Skeletal muscle tissue (tissue), 4 donors: ENCODE measurements around the gene METTL15. TPM values are rescaled to one million over a fixed set of nuclear protein-coding genes. Genes with fewer than 3 reads are reported as not detected.
"Not testable (repeated sequence)": the region's sequence is repeated elsewhere in the genome, so short reads cannot be mapped to it uniquely, and the experiment has no call there.

Experiments
- H3K27ac ChIP-seq: one replicate; pipeline ENCODE4 v1.7.0; 2013; ENCODE audit warnings: mild to moderate bottlenecking, low read depth, low read length, inconsistent platforms
- H3K27me3 ChIP-seq, 3 donors: one replicate each; pipeline ENCODE4 v1.7.0; 2013; ENCODE audit warnings: low read length in 3 of 3; ENCODE audit not compliant: control insufficient read depth in 3 of 3, insufficient read depth in 3 of 3
- H3K36me3 ChIP-seq, 3 donors: one replicate each; pipeline ENCODE4 v1.7.0; 2013; ENCODE audit warnings: low read length in 3 of 3; ENCODE audit not compliant: control insufficient read depth in 3 of 3, insufficient read depth in 3 of 3
- H3K4me1 ChIP-seq, 3 donors: one replicate each; pipeline ENCODE4 v1.7.0; 2013; ENCODE audit warnings: low read length in 3 of 3, mild to moderate bottlenecking in 3 of 3; ENCODE audit not compliant: control insufficient read depth in 3 of 3, insufficient read depth in 3 of 3
- H3K4me3 ChIP-seq, 3 donors: one replicate each; pipeline ENCODE4 v1.7.0; 2013; ENCODE audit warnings: low read length in 3 of 3
- H3K9ac ChIP-seq, 3 donors: one replicate each; pipeline ENCODE4 v1.7.0; 2013; ENCODE audit warnings: low read length in 3 of 3, mild to moderate bottlenecking in 3 of 3, moderate library complexity in 2 of 3, low read depth in 1 of 3
- H3K9me3 ChIP-seq, 3 donors: one replicate each; pipeline ENCODE4 v1.7.0; 2013; ENCODE audit warnings: low read length in 3 of 3; ENCODE audit not compliant: control insufficient read depth in 3 of 3
- total RNA-seq: library from RNA; depleted of rRNA; stranded (reverse); fragments of >200 nt; gene quantifications from one replicate; pipeline ENCODE4 v1.2.3, GENCODE V29; 2014
- donor health status: Osteomylitis.

The METTL15 gene, protein sequence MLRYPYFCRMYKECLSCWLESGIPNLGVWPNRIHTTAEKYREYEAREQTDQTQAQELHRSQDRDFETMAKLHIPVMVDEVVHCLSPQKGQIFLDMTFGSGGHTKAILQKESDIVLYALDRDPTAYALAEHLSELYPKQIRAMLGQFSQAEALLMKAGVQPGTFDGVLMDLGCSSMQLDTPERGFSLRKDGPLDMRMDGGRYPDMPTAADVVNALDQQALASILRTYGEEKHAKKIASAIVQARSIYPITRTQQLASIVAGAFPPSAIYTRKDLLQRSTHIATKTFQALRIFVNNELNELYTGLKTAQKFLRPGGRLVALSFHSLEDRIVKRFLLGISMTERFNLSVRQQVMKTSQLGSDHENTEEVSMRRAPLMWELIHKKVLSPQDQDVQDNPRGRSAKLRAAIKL
- total RNA-seq, result 21.9 TPM

DNA sequence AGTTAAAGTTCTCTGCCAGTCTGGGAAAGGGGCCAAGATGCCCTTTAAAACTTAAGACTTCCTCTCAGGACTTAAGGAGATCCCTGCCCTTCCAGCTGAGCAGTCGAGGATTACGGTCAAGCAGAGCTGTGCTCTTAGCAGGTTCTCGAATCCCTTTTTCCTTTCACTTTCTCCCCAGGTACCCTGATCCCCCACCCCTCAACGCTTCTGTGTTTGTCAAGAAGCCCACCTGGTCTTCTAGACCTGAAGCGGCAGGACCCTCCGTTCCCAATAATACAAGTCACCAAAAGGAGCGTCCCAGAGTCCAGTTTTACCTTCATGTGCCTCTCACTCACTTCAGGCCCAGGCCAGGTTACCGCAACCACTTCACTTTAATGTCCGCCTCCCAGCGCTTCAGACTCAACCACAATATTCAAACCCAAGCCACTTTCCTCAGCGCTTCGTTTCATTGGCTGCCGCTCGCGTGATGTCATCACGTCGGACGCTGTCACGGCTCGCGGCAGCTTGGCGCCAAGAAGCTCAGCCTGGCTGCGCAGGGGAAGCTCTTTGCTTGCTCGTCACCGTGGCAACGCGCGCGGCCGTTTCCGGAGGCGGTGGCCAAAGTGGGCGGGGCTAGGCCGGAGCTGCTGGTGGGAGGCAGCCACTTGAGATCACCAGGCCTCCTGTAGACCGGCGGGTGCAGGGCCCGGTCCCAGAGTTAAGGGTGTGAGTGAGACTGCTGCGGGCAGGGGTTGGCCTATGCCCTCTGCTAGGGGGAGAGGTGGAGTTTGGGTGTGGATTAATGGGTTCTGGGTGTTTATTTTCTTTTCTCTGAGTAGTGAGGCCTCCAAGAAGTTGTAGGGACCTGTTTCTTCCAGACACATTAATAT is at the start of gene METTL15, which contains the start of gene KIF18A:
Gene METTL15, plus strand, starts transcription at position 639 of the 869 bp plus-strand sequence. CDS start 4,947 bp downstream, outside the sequence.
Gene KIF18A, minus strand, starts transcription at position 407 of the 869 bp plus-strand sequence. CDS start 10,209 bp downstream, outside the sequence.
- peak within 1 kb of the TSS; percentile 87 to 96 (median 92) for H3K9ac ChIP-seq
- H3K4me3 ChIP-seq, result peak within 1 kb of the TSS; percentile 86 to 94 (median 93)
- no peaks in the 10 kb centered on the region for H3K36me3 ChIP-seq
- peaks cover 16 to 24% (median 23%) of the 10 kb centered on the region in 3 donors for H3K4me1 ChIP-seq
- peak within 1 kb of the TSS; percentile 88 for H3K27ac ChIP-seq
- H3K9me3 ChIP-seq, result no peaks in the 10 kb centered on the region
- no peaks in the 10 kb centered on the region for H3K27me3 ChIP-seq

DNA sequence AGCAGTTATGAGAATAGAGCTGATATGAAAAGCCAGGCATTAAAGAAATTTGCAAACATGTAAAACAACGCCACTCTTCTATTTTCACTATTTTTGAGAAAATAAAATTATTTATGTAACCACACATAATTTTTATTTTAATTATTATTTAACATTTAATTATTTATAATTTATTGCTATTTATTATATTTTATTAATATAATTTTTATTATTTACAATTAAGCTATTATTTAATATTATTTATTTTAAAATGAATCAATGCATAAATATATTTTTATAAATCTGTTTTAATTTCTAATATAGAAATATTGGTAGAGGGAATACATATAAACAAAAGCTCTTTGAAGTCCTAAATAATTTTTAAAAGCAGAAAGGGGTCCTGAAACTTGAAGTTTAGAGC is 36.9 kb upstream of the METTL15 start:
- H3K27ac ChIP-seq, result no peak overlapping the region
- no peaks in the 10 kb centered on the region for H3K27me3 ChIP-seq
- H3K9ac ChIP-seq, result no peak overlapping the region
- H3K4me3 ChIP-seq, result no peak overlapping the region
- no peaks in the 10 kb centered on the region for H3K9me3 ChIP-seq
- H3K36me3 ChIP-seq, result no peaks in the 10 kb centered on the region
- H3K4me1 ChIP-seq, result no peaks in the 10 kb centered on the region

DNA sequence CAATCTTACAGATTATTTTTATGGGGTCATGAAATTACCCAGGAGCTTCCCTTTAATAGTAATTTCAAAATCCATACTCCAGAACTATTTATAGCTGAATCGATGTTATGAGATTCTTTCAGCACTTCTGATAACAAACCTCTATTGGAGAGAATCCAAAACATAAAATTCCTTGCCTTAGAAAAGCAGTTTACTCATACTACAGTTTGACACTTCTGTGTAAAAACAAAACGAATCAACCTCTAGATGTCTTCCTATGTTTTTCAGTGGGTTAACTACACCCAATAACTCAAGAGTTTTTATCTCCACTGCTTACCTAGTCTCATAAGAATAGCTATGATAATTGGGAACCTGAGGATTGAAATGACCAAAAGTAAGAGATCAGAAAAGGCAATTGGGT is 35.9 kb upstream of the METTL15 start:
- Histone ChIP-seq H3K27me3 (no peaks in the 10 kb centered on the region), H3K9ac (no peak overlapping the region), H3K27ac (no peak overlapping the region), H3K36me3 (no peaks in the 10 kb centered on the region), H3K9me3 (no peaks in the 10 kb centered on the region), H3K4me1 (no peaks in the 10 kb centered on the region), H3K4me3 (no peak overlapping the region)

DNA sequence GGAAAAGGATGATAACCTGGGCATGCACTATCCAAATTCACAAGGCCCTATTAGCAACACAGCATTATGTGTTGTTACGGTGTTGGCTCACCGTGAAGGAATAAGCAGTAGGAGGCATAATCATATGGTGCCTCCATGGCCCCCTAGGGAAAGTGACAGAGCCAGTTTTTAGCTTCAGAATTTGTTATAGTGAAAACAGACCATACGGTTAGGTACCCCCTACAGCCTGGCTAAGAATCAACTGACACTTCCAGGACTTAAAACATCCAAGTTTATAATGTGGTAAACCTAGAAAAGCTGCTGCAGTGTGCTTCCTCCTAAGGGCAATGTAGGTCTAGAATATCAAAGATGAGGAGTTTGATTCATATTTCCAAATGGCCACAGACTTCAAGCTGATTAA is 30.7 kb upstream of the METTL15 start:
- no peaks in the 10 kb centered on the region for H3K9me3 ChIP-seq
- H3K4me3 ChIP-seq, result no peak overlapping the region
- no peaks in the 10 kb centered on the region for H3K4me1 ChIP-seq
- H3K27me3 ChIP-seq, result no peaks in the 10 kb centered on the region
- no peak overlapping the region for H3K27ac ChIP-seq
- H3K36me3 ChIP-seq, result no peaks in the 10 kb centered on the region
- H3K9ac ChIP-seq, result no peak overlapping the region

- Histone ChIP-seq H3K9ac (no peak overlapping the region), H3K27ac (no peak overlapping the region), H3K4me1 (no peaks in the 10 kb centered on the region), H3K4me3 (no peak overlapping the region), H3K27me3 (no peaks in the 10 kb centered on the region), H3K9me3 (no peaks in the 10 kb centered on the region), H3K36me3 (no peaks in the 10 kb centered on the region)
These were observed 25.1 kb upstream of the METTL15 start for GRCh38 chr11:28083118-28083517.

DNA sequence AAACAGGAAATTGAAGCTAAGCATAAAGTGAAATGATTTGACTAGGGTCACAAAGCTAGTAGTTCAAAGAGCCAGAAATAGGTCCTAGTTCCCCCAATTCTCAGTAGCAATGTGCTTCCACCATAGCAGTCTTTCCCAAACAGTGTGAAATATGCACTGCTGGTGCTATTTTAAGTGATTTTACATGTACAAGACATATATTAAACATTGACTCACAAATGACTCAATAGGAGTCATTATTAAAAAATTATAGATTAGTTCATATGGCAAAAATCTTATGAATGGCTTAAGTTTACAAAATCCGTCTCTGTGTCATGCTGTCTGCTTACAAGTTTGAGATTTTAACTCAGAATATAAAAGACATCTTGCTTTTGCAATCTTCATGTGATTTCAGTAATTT is 21.6 kb upstream of the METTL15 start:
- H3K9me3 ChIP-seq, result no peaks in the 10 kb centered on the region
- no peak overlapping the region for H3K4me3 ChIP-seq
- no peaks in the 10 kb centered on the region for H3K27me3 ChIP-seq
- no peaks in the 10 kb centered on the region for H3K4me1 ChIP-seq
- no peak overlapping the region for H3K9ac ChIP-seq
- no peaks in the 10 kb centered on the region for H3K36me3 ChIP-seq
- H3K27ac ChIP-seq, result no peak overlapping the region

- not testable (repeated sequence) for H3K27ac ChIP-seq, H3K4me1 ChIP-seq, H3K9me3 ChIP-seq, H3K36me3 ChIP-seq, H3K4me3 ChIP-seq, H3K27me3 ChIP-seq, H3K9ac ChIP-seq
These were observed 21.0 kb upstream of the METTL15 start for GRCh38 chr11:28087192-28087591.

DNA sequence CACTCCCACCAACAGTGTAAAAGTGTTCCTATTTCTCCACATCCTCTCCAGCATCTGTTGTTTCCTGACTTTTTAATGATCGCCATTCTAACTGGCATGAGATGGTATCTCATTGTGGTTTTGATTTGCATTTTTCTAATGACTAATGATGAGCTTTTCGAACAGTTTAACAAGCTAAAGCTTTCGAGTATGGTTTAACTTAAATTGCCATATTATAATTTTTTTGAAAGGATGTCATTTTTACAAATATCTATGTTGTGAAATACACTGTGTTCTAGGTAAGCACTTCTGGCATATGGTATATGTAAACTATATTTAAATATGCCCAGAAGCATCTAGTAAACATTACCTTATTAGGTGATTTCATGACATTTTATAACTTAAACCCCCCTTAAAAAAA is 20.5 kb upstream of the METTL15 start:
- H3K4me1 ChIP-seq, H3K27ac ChIP-seq, H3K9ac ChIP-seq, H3K27me3 ChIP-seq, H3K36me3 ChIP-seq, H3K4me3 ChIP-seq, H3K9me3 ChIP-seq: not testable (repeated sequence)

- no peaks in the 10 kb centered on the region for H3K36me3 ChIP-seq
- no peak overlapping the region for H3K9ac ChIP-seq
- no peak overlapping the region for H3K4me3 ChIP-seq
- H3K9me3 ChIP-seq, result no peaks in the 10 kb centered on the region
- H3K27ac ChIP-seq, result no peak overlapping the region
- H3K4me1 ChIP-seq, result no peaks in the 10 kb centered on the region
- H3K27me3 ChIP-seq, result no peaks in the 10 kb centered on the region
These were observed 18.8 kb upstream of the METTL15 start for GRCh38 chr11:28089378-28089777.
